Pulmonary artery endothelial cell (primary cell): ENCODE measurements around the gene ANGEL1. TPM values are rescaled to one million over a fixed set of nuclear protein-coding genes. Genes with fewer than 3 reads are reported as not detected.
A peak's percentile ranks its signal among the peaks of the same experiment; 100 is the strongest.

Experiments
- DNase-seq: peaks from one replicate; pipeline ENCODE4 v3.0.0-alpha.2; 2011; ENCODE audit warnings: low read depth, low spot score
- total RNA-seq: library from RNA; depleted of rRNA; stranded (reverse); fragments of >200 nt; gene quantifications from 2 replicates; pipeline ENCODE4 v1.2.3, GENCODE V29; 2014

Gene ANGEL1
- total RNA-seq, 1 donor from 2014 or later, result 8.8 TPM

DNA sequence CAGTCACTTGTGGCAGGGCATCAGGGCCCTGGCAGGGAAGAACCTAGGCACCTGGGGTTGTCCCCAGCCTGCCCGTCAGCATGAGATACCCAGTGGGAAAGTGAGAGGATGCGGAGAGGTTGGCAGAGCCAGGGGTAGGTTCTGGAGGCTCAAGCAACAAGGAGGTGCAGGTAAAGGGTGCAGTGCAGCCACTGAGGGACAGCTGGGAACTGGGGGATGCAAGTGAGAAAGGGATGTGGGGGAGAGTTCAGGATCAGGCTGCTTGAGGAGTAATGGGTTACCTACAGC is 32.7 kb downstream of the ANGEL1 start:
- no peak for DNase-seq

DNA sequence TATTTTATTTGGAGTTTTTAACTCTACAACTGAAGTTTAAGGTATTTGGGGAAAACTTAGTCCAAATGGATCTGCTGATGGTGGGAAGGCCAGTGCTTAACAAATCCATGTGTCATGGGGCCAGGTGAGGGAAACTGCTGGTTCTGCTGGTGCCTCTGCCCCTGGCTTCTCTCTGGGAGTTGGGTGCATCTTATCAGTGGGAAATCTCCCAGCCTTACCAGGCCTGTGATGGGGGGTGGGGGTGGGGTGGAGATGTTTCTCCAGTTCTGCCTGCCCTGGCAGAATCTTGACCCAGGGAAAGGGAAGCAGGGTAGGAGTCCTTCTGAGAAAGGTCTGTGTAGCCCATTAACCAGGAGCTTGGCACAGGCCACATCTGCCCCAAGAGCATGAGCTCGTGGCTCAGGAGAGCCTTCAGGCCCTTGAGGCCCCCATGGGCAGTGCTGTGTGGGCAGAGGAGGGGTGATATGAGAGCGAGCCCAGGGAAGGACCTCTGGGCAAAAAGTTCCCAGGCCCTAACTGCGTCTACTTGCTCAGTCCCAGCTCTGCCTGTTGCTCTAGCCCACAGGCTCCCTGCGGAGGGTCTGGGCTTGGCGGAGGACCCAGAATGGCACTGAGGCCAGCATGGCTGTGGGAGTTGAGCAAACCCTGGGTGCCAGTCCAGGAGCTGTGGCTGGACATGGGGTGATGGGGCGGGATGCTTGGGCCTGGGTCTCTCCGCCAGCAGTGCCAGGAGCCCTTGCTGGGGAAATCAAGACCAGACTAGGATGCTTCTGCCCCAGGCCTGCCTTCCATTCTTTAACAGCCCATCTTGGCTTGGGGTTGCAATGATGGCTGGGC is 33.2 kb downstream of the ANGEL1 start:
- DNase-seq, result no peak

- DNase-seq, result no peak
Measured at GRCh38 chr14:76778546-76779215, 34.0 kb downstream of the ANGEL1 start.

DNA sequence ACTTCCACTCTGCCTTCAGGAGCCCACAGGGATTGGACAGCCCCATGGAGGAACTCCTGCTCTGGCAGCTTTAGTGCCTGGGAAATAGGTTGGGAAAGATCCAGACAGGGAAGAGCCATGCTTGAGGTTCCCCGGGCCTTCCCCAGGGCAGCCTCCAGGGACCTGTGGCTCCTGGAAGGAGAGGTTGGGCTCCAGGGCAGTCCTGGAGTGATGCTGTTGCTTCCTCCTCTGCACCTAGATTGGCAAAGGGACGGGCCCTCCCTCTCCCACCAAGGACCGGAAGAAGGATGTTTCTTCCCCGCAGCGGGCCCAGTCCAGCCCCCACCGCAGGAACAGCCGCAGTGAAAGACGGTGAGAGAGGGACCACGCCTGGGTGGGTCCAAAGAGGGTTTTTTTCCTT is 35.0 kb downstream of the ANGEL1 start:
- DNase-seq, result no peak

GRCh38 chr14:76776428-76777251 is 36.0 kb downstream of the ANGEL1 start:
- DNase-seq, result no peak

DNA sequence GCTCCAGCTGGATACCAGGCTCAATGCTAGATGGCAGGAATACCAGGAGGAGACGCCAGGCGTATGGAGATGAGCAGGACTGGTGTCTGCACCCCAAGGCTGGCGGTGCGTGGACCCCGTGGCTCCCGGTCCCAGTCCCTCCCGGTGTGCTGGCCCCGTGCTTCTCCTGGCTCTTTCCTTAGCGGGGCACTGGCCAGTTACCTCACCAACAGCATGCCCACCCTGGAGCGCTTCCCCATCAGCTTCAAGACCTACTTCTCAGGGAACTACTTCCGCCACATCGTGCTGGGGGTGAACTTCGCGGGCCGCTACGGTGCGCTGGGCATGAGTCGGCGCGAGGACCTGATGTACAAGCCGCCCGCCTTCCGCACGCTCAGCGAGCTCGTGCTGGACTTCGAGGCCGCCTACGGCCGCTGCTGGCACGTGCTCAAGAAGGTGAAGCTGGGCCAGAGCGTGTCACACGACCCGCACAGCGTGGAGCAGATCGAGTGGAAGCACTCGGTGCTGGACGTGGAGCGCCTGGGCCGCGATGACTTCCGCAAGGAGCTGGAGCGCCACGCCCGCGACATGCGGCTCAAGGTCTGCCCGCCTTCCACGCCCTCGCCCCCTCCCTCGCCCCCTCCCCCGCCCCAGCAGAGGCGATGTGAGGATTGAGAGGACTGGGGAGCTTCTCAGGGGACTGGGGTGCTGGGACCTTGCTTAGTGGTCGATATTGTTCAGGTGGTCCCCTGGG is 36.8 kb downstream of the ANGEL1 start:
- no peak for DNase-seq

DNA sequence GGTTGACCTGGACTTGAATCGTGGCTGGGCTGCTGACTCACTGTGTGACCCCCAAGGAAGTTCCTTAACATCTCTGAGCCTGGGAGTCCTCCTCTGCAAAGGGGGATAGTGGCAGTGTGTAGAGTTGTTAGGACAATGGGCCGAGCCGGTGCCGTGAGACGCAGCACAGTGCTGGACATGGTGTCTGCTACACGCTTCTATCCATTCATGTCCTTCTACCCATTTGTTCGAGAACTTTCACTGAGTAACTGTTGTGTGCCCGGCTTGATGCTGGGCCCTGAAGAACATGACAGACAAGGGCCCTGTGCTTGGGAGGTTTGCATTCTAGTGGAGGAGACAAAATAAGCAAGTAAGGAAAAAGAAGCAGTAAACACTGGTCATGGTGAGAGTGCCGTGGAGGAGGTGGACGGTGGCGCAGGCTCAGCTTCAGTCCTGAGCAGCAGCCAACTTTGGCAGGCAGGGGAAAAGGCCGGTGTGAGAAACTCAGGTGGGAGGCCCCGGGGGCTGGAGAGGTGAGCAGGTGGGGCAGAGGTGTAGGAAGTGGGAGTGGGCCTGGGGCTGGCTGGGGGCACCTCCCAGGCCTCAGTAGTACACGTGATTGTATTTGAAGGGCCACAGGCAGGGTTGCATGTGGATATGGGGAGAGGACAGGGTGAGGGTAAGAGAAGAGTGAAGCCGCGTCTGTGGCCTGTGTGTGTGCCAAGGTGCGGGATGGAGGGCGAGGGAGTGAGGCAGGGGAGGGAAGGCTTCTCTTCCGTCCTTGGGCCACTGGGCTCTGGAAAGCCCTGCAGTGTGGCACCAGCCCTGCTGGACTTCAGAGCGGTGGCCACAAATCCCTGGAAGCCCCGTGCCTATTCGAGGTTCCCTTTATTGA is 37.6 kb downstream of the ANGEL1 start:
- DNase-seq, result no peak

GRCh38 chr14:76773956-76774820 is 38.5 kb downstream of the ANGEL1 start:
- DNase-seq, result no peak

DNA sequence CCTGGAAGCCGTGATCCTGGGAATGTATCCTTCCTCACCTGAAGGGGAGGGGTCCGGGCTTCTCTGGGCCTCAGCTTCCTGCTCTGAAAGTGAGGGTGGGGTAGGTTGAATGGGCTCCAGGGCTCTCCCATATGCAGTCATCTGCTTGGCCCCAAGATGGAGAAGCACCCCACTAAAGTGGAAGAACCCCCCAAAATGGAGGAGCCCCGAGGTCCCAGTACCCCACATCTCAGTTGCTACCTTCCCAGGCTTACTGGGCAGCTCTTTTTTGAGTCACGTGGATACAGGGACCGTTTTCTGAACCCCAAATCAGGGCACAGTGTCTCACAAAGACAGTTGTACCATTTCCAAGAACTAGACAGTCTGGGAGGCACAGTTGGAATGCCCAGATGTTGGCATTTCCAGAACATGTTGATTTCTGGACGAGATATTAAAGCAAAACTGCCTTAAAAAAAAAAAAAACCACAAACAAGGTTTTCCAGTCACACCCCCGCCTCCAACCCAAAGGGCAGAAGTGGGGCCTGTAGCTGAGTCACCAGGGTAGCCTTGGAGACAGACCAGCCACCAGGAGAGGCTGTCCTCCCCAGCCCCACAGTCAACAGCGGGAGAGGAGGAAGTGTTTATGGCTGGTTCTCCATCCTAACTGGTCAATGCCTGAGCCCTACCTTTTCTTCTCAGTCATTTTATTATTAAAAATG is 39.3 kb downstream of the ANGEL1 start:
- peak; percentile 76 for DNase-seq

DNA sequence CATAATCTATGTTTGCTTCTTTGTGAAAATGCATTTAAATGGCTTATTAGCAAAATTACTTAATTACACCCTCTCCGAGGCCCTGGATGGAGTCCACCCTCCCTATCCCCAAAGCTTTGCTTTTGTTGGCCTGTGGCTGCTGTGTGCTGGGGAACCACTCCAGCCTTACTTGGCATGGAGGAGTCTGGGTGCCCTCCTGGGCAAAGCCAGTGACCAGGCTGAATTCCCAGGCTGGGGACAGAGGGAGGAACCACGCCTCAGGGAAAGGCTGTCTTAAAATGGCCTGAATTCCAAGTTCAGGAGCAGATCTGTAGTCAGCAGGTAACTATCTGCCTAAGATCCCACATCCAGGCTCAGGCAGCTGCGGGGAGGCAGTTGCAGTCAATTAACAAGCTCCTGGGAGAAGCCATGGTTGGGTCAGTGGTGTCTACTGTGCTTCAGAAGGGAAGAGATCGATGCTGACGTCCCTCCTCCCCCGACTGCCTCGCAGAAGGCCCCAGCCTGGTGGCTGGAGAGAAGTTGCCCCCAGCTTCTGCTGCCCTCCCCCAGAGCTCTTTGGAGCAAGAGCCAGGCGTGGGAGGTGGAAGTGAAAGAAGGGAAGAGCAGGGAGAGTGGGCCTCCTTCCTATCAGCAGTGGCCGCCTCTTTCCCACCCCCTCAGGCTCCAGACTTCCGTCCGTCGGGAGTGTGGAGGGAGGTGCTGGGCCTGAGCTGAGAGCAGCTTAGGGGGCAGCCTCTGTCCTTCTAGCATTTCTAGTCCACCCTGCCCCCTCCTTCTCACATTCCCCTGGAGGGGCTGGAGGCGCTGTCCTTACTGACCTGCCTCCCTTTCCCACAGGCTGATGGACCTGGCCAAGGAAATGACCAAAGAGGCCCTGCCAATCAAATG is 40.1 kb downstream of the ANGEL1 start:
- DNase-seq, result peak; percentile 87

DNA sequence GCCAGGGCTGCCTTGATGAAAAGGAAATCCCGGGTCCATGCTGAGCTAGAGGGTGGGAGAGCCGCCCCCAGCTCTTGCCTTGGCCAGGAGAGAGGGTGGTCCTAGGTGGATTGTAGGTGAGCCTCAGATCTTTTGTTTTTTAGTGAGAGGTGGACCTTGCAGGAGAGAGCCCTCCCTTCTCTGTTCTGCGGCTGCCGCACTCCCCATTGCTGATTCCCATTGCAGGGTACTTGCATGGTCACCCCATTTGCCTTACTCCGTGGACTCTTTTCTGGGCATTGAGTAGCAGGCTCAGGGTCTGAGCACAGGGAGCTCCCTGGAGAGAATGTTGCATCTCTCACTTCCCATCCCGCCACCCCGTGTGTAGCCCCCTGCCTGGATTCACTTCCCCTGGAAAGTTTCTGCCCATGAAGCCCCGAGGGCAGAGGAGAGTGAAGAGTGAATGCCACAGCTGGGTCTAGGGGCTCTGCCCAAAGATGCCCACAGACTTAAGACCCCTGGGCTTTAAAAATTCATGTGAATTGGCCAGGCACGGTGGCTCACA is 41.2 kb downstream of the ANGEL1 start:
- DNase-seq, result no peak

DNA sequence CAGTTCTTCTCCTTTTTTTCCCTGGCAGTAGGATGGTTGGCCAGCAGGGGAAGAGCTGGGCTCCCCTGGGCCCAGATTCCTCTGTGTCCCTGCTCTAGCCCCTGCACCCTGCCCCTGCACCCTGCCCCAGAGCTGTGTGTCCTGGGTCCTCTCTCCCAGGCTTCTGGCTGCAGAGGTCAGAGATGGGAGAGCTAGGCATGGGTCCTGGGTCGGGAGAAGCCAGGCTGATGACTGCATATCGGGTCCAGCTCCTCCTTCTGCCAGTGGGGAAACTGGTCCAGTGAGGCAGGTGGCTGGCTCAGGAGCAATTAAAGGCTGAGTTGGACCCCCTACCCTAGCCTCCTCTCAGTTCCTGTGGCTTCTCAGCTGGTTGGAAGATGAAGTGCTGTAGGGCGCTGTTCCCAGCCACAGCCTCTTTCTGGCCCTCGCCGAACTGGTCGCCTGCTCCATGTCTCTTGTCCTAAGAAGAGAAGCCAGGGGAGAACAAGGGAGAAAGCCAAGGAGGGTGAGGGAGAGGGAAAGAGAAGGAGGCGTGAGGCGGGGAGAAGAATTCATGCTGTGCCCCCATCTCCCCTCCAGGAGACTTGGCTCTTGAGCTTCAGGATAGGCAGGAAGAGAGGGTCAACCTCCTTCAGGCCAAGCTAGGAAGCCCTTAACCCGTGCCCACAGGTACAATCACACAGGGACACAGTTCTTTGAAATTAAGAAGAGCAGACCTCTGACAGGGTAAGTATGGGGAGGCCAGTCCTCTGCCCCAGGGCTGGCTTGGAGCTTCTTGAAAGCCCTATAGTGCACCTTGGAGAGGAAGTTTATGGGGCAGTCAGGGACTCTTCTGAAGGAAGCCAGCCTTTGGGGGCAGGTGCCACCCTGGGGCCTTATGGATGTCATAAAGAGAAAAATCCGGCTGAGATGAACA is 41.9 kb downstream of the ANGEL1 start:
- no peak for DNase-seq

DNA sequence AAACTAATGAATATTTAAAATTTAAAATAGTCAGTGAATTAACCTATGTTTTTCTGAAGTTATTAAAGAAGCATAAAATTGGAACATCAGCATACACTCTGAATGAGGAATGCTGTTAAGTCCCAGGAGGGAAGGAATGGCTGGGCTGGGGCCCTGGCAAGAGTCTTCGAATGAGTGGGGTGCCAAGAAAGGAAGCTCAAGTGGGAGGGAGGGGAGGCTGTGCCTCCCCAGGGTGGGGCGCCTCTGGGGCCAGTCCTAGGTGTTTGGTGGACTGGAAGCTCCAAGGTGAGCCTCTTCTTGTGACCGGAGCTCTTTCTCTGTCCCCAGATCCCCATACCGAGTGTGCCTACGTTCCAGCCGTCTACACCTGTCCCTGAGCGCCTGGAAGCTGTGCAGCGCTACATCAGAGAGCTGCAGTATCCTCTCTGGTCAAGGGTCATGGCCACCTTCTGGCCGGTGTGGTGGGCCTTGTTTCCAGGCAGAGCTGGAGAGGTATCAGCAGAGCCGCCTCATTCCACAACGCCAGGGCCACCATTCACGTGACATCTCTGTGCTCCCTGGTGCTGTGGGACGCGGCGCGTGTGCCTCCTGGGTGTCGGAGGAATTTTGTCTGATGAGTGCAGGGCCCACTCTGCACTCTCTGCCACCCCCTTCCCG is 42.9 kb downstream of the ANGEL1 start:
- DNase-seq, result no peak

- no peak for DNase-seq
Measured at GRCh38 chr14:76768671-76769500, 43.8 kb downstream of the ANGEL1 start.
